ENCODE data around the gene GRAMD1B.
"Not testable (repeated sequence)": the region's sequence is repeated elsewhere in the genome, so short reads cannot be mapped to it uniquely, and the experiment has no call there.

Gene GRAMD1B

DNA sequence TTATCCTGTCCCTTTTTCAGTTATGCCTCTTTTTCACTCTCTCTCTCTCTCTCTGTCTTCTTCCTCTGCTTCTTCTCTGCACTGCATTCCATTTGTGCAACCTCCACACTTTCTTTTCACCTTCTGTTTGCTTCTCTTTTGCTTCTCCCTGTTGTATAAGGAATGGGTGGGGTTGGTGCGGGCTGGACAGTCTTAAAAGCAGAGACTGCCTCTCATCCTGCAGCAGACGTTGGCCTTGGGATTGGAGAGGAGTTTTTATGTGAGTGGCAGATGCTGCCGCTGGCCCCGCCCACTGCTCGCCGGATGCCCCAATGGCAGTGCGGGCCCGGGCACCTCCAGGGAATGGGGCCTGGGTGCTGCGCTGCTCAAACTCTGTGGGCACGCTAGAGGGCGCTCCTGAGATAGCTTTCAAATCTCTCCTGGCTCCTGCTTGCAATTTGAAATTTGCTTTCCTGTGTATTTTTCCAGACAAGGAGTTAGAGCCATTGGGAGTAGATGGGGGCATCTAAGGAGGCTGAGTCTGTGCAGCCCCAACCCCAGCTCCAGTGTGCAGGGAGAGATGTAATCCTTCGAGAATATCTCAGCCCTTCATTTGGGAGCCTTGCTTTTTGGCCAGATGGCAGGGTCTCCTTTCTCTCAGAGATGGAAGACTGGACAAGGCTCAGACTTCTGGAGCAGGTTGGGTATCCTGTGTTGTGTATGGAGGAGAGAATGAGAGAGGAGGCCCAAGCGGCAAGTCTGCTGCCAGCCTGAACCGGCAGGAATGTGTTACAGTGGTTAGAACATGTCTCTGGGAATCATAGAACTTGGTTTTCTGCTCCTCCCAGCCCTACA lies 81.2 kb downstream of the GRAMD1B start:
- peak; percentile 86 to 97 (median 91) for DNase-seq

DNA sequence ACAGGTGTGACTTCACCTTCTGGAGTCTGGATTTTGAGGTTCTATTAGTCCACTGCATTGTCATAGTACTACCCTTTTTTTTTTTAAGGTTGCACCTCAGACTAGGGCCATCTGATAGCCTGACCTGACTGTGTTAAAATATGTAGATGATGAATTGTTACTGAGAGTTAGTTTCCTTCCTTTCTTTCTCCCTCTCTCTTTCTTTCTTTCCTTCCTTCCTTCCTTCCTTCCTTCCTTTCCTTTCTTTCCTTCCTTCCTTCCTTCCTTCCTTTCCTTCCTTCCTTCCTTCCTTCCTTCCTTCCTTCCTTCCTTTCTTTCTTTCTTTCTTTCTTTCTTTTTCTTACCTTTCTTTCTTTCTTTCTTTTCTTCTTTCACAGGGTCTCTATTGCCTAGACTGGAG lies 83.2 kb downstream of the GRAMD1B start:
- not testable (repeated sequence) for DNase-seq

DNA sequence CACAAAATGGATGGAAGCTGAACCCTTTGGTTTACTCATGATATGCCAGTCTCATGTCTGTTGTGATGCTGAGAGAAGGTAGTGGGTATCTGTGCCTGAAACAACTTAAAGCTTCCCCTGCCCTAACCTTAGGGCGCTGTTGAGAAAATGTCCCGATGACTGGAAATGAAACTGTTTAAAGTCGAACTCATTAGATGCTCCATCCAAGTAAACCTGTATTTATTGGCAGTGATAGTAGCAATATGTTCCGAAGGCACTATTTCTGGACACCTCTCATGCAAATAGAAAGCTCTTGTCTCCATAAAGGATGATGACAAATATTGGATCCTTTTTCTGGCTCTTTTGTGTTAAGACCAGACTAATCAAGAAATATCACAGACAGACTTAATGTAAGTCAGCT lies 86.2 kb downstream of the GRAMD1B start:
- no peak for DNase-seq

DNA sequence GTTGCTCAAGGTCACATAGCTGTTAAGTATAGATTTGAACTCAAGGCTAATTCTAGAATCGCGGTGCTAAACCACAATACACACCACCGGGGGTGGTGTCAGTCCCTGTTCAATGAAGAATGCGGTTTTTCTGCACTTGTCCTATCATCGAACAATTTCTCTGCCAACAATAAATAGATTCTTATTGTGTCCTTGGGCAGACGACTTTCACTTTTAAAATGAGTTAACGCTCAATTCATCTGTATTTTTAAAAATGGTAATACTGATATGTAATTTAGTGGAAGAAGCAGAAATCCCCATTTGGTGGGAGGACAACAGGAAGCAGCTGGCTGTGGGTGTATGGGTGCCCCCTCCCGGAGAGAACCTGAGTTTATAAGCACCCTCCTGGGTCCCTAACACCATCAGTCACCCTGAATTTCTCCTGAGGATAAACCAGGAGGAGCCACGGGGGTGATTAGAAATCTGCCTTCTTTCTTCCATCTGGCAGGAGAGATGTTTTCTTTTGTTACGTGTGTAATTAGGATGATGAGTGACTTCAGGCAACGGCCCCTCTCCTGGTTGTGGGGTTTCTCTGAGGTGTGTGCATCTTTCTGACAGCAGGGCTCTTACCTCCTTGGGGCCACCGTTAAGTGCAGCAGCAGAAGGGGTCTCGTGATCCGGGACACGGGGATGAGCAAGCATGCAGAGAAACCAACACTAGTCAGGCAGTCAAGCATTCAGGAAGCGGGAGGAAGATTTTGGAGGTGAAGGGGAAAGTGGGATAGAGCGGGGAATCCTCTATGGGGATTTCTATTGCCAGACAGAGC lies 87.7 kb downstream of the GRAMD1B start:
- peak in 1 of 3 experiments; percentile 30 for DNase-seq

DNA sequence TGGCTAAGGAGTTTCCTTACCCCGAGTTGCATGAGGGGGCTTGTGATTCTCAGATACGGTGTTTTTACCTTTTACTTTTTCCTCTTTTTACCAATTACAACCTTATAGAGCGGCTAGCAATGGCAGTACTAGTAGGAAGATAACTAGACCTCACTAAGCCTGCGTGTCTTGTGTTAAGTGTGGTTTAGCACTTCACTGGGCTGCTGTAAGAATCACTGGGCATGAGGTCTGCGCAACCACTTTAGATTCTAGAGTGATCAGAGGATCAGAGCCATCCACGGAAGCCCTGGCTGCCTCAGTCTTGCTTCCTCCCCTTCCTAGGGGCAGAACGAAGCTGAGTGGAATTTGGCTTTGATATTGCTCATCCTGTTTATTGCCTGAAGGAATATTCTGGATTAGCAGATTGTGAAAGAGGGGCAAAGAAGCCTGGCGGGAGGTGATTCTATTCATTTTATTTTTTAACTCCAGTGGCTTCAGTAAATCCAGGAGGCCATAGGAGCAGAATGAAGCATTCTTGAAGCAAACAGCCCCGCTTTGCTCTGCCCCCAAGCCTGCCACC lies 88.5 kb downstream of the GRAMD1B start:
- no peak for DNase-seq

DNA sequence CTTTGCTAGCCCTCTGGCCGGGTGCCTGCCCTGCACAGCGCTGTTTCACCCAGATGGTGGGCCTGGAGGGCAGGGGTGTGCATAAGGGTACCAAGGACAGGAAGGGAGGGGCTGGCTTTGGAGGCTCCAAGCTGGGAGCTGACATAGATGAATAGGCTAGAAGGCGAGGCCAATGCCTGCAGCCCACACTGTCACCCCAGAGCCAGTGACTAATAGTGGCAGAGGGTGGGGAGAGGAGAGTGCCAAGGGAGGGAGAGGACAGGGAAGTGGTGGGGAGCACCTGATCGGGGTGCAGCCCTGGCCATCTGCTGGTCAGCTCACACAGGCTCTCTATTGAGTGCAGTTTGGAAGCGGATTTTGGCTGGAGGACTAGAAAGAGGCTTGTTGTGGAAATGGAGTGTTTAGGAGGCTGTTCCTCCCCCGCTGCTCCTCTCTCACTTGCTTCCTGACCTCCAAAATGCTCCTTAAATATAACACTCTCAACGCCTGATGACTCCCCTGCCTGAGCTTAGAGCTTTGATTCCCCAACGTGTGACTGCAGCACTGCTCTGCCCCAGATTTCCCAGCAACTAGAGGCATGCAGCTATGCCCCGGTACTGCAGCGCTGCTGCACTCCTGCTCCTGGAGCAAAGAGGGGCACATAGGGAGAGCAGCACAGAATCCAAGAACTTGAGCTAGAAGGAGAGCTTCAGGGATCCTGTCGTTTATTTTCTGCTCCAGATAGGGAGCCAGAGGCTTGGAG lies 89.2 kb downstream of the GRAMD1B start:
- DNase-seq: no peak

DNA sequence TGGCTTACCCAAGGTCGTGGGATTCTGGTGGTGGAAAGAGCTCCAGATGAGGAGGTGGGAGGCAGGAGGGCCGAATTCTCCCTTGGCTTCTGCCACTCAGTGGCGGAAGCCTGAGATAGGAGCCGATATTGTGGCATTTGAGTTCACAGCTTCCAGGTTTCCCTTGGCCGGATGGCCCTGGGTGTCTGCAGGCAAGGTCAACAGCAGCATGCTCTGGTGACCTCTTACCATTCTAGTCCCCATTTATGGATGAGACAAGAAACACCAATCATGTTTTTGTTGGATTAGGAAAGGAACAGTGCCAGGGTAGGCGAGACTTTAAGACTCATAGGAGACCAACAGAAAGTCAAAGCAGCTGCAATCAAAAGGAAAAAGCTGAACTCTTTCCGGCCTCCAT lies 89.7 kb downstream of the GRAMD1B start:
- no peak for DNase-seq

DNA sequence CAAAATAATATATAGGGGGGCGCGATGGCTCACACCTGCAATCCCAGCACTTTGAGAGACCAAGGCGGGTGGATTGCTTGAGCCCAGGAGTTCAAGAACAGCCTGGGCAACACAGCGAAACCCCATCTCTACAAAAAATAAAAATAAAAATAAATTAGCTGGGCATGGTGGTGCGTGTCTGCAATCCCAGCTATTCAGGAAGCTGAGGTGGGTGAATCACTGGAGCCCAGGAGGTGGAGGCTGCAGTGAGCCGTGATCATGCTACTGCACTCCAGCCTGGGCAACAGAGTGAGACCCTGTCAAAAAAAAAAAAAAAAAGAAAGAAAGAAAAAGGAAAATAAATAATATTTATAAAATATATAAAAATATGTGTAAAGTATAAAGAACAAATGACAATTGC lies 90.4 kb downstream of the GRAMD1B start:
- not testable (repeated sequence) for DNase-seq

DNA sequence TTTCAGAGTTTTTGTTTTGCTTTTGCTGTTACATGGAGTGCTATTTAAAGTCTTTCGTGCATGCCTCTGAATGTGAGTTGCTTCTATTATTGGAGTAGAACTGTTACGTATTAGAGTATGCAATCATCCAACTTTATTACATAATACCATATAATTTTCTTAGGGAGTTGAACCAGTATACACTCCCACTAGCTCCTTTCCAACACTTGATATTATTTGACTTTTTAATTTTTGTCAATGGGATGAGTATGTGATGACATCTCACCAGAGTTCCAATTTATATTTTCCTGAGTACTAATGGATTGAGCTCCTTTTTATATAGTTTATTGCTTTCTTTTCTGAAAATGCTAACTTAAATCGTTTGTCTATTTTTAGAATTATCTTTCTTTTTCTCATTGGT lies 90.9 kb downstream of the GRAMD1B start:
- no peak for DNase-seq

DNA sequence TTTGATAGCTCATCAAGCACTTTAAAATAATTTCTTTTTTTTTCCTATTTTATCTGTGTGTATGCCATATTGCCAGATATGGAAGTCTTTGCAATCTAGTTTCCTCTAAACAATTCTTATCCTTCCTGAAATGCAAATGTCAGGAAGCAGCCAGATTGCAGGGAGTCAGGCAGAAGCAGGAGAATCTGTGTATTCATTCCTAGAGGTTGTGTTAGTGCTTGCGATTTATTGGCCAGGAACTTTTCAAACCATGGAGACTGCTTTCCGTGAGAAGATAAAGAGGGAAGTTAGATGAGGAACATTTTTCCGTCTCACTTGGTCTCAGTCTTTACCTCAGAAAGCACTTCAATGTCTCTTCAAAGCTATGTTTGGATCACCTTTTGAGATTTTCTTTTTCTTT lies 91.9 kb downstream of the GRAMD1B start:
- DNase-seq: no peak

DNA sequence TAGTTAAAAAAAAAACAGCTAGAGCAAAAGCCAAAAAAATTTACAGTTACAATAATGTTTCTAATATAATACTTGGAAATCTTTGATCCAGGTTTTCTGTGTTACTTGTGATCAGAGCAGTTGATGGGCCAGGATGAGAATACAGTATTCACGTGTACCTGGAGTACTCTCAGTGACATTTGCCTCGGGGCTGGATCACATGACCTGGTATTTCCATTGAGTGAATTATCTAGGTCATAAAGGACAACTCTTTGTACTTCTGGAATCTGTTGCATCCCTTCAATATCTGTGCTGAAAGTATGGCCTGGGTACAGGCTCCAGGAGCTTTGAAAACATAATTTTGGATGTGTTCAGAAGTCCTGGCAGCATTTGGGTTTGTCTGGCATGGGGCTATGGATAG lies 93.5 kb downstream of the GRAMD1B start:
- DNase-seq: no peak

DNA sequence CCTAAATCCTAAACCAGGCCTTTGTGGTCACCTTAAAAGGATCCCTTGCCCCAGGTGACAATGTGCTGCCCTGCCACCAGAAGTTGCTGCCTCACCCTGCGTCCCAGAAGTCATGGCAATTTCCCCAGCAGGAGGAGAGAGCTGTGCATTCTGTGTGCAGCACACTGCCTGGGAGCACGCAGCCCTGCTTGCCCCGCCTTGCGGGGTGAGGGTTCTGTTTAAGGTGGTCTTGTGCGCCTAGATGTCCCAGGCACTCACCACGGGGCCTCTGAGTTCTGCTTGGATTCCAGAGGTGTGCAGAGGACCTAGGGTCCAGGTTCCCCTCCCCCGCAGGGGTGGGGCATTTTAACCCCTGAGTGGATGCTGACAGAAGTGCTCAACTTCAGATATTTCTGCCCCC lies 95.0 kb downstream of the GRAMD1B start:
- no peak for DNase-seq

DNA sequence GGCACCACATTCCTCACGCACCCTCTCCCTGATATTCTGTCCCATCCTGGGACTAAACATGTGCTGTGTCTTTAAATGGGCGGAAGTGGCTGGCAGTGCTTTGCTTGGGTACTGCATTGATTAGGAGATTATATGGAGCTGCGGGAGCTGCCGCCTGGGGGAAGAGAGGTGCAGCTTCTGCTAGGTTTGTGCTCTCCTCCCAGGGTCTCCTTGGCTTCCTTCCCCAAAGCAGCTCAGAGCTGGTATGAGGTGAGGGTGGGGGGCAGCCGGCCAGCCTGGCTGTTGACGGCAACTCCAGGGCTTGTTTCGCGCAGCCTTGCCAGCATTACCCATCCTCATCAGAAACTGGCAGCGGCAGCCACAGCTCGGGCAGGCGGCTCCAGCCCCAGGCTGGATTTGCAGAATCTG lies 95.4 kb downstream of the GRAMD1B start:
- no peak for DNase-seq

DNA sequence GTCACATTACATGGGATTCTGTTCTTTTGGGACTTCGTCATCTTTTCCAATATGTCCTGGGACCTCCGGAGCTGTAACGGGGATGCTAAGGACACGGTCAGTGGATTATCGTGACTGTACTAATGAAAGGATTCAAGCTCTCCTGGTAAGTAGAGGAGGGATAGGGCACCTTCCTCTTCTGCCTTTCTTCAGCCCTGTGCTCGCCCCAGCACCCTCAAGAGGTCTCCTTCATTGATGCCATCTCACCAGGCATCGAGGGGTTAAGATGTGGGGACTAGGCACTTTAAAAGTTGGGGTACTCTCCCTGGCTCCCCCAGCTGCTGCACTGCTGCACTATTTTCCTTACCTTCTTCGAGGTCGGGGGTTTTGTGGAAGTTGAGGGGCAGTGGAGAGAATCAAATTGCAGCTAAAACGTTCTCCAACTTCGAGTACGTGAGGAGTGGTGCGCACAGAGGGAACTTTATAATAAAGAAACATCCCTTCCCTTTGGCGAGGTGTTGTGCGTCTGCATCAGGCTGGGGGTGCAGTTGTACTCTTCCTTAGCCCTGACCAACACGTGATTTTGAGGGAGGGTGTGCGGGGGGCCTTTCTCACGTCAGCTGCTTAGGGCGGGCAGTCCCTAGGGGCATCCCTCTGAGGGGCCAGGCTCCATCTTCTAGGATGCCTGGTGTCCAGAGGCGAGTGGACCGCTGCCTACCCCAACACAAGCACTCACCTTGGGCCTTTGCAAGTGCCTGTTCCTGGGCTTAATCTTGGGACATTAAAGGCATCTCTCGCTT lies 96.1 kb downstream of the GRAMD1B start:
- no peak for DNase-seq

DNA sequence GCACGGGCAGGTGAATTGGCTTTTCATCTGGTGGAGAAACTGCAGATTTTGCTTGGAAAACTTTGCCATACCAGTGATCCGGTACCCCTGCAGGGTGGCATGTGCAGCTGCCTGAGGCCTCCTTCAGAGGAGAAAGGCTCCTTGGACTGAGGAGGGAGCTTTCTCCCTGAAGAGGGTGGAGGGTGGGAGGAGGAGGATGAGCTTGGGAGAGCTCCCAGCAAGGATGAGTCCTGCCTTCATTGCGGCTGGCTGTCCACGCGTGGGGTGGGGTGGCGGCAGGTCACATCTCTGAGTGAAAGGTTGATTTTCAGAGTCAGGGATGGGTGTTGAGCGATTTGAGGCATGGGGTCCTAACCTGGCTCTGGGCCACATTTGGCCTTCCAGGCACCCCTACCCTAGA lies 96.8 kb downstream of the GRAMD1B start:
- no peak for DNase-seq

DNA sequence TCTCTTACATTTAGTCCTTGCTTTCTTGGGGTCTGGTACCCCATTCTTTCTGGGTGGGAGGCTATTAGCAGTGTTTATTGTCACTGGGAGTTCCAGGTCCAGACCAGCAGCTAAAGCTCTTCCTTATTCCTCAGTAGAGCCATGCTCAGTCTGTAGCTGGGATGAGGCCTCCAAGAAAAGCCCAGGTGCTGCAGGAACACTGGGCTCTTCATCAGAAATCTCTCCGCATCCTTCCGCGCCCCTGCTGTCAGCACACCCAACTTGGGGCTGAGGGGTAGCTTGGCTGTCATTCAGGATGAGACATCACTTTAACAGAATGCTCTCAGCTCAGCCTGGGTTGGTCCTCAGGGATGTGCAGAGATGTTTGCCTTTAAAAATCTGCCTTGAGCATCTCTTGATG lies 97.5 kb downstream of the GRAMD1B start:
- no peak for DNase-seq

DNA sequence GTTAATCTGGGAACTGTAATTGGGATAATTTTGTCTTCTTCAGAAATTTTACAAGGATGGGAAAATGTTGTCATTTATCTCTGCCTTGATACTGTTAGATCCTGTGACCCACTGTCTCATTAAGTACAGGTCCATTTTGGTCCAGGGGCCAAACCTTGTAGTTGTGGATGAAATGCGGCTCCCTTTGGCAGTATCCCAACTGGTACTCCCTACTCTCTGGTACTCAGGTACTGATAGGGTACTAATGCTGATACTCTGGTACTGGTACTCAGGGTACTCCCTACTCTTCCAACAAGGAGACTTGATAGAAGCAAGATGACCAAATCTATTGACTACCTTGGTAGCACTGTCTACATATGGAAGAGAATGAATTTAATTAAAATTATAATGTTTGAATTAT lies 97.9 kb downstream of the GRAMD1B start:
- DNase-seq: no peak

DNA sequence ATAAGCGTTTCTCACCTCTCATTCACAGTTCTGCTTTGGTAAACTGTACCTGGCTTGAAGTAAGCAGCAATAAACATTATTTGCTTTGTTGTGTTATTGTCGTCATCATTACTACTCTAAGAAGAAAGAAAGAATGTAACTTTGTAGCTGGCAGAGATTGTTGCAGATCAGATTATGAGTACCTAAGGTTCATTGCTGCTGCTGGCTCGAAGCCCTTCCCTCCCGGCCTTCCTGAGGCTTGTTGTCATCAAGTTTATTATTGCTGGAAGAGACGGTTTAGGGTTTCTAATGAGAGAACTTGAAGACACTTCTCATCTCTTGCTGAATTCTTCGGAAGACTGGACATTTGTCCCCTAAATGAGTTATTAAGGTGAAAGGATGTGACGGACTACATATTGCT lies 101.3 kb downstream of the GRAMD1B start:
- DNase-seq: no peak

DNA sequence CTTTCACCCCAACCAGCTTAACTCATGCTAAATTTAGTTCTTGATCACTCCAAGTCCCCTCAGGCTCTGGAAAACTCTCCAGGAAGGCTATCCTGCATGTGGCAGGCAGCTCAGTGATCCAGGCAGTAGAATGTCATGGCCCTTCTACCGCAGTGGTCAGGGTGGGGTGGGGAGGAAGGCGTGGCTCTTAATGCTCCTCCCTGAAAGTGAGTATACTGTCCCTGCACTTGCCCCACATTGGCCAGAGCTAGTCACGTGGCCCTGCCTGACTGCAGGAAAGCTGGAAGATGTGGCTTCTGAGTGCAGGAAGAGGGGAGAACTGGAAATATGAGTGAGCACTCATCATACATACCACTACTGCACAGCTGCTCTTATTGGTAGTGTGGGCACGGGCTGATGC lies 102.1 kb downstream of the GRAMD1B start:
- DNase-seq: no peak

DNA sequence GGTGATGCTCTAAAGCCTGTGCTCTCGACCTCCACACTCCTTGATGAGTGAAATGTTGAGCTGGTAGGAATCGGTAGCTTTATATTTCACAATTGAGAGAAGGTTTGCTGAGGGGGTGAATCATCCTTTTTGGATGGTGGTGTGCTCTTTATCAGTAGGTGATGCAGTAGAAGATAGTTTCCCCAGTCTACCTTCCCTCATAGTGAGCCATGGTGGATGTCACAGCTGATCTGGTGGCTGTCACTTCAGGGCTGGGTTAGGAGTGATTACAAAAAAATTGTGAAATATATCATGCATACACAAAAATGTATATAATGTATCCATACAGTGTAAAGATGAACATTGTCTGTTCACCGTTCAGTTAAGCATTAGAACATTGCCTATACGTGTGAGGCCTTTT lies 105.3 kb downstream of the GRAMD1B start:
- no peak for DNase-seq

DNA sequence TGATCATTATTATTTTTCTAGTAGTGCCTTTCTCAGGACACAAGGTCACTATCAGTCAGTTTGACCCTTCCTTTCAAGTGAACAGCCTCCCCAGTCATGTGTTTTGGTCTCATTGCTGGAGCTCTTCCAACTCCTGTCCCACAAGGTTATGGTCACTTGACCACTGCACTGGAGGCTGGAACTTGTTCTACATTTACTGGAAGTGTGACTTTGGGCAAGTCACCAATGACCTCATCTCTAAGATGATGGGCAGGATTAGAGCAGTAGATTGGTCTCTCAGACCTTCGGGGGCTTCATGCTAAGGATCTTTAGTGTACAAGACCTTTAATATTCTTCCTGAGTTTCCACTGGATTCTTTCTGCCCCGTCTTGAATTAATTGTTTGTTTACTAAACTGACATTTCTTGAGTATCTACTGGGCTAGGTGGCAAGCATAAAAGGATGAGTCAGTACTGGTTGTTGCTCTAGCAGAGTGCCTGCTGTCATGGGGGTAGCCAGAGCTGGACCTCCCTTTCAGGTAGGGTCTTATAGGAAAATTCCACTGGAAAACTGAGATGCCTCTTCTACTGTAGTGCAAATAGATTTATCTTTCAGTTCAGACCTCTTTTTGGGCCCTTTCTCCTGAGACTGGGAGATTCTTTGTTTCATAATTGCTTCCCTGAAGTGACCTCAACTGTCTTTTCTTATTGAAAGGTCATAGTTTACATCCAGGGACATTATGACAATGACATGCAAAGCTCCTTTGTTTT lies 106.8 kb downstream of the GRAMD1B start:
- DNase-seq: no peak

DNA sequence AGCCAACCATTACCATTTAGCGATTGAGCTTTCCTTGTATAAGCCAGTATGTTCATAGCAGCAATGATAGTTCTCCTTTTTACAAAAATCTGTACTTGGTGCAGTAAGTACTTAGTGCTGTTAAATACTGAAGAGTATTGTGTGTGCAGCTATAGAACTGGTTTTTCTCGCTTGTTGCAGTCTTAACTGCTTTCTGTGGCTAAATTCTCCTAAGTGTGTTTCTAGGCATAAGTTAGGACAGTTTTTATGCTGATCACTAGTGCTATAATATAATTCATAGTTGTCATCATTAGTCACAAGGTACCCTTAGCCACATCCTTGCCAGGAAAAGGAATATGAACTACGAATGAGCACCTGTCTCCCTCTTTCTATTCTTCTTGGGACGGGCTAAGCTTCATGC lies 107.7 kb downstream of the GRAMD1B start:
- DNase-seq: no peak

Data from NCI-H1417 (cell line).